HepG2 (cell line): ENCODE measurements around the gene ZFHX3. TPM values are rescaled to one million over a fixed set of nuclear protein-coding genes. Genes with fewer than 3 reads are reported as not detected.
A peak's percentile ranks its signal among the peaks of the same experiment; 100 is the strongest.

ENCODE experiments used
- ATAC-seq: fragments of 200-7000 bp; cut with Tn5 transposase; 3 replicates; pipeline ENCODE4 v1.9.1; 2020; ENCODE audit warnings: mild to moderate bottlenecking, moderate library complexity
- BruUV-seq: library from RNA; stranded (reverse); fragments of 400-500 nt; replicated peaks from 2 replicates; lab custom pipeline; 2021; lab: Mats Ljungman, UMichigan
- CTCF ChIA-PET: fragments of 300-600 bp; formaldehyde crosslinking; extraction: SDS; loops from one replicate; lab custom pipeline; 2021; ENCODE audit warnings: low total read pairs, inconsistent platforms, low intra/inter-chr PET ratio; lab: Yijun Ruan, JAX
- POLR2A ChIA-PET: fragments of 350-600 bp; sonication (Branson Sonifier 250); formaldehyde crosslinking; loops from one replicate; lab custom pipeline; 2020; ENCODE audit warnings: antibody characterized with exemption, inconsistent platforms; lab: Yijun Ruan, JAX
- DNase-seq: peaks from one replicate; pipeline ENCODE4 v3.0.0-alpha.2; 2015; ENCODE audit warnings: low spot score
- FAIRE-seq: peaks from 3 replicates; lab custom pipeline; 2011; peaks lifted over from hg19 to GRCh38; lab: Jason Lieb, UNC
- H2AFZ ChIP-seq: one replicate; pipeline ENCODE4 v1.6.1; 2011; ENCODE audit warnings: low read length, inconsistent platforms
- H3K27ac ChIP-seq: fragments of 300-600 bp; 3 replicates; pipeline ENCODE4 v1.8.0; 2011; ENCODE audit warnings: mixed run types, mild to moderate bottlenecking, mixed read lengths, low read length, inconsistent platforms; ENCODE audit not compliant: insufficient read depth; ENCODE audit errors: extremely low read length
- H3K27me3 ChIP-seq, 2 experiments: fragments of 200-600 bp in 1 of 2; 2 replicates in 1 of 2; 3 replicates in 1 of 2; pipeline versions ENCODE4 v1.6.0 to v1.8.0; 2011; ENCODE audit warnings: low read length in 2 of 2, mild to moderate bottlenecking in 2 of 2, moderate library complexity in 2 of 2, inconsistent platforms in 1 of 2; ENCODE audit not compliant: insufficient read depth in 2 of 2, control insufficient read depth in 1 of 2
- H3K36me3 ChIP-seq, 2 experiments: fragments of 200-600 bp in 1 of 2; replicated peaks in 1 of 2; 2 replicates in 1 of 2; 3 replicates in 1 of 2; pipeline versions ENCODE4 v1.5.1 to v1.8.0; 2011; ENCODE audit warnings: low read length in 2 of 2, inconsistent platforms in 1 of 2; ENCODE audit not compliant: insufficient read depth in 2 of 2, control insufficient read depth in 1 of 2
- H3K4me1 ChIP-seq: 2 replicates; pipeline ENCODE4 v1.5.1; 2012; ENCODE audit warnings: low read length, inconsistent platforms; ENCODE audit not compliant: insufficient read depth
- H3K4me2 ChIP-seq: 2 replicates; pipeline ENCODE4 v1.6.0; 2011; ENCODE audit warnings: low read depth, low read length, inconsistent platforms
- H3K4me3 ChIP-seq, 3 experiments: fragments of 200-600 bp in 1 of 3; sonication (generic), shearing (Covaris generic) in 1 of 3; replicated peaks in 1 of 3; 2 replicates each; pipeline ENCODE4 v1.5.1; 2011 to 2016; ENCODE audit warnings: low read length in 3 of 3, inconsistent platforms in 2 of 3, low read depth in 2 of 3, mild to moderate bottlenecking in 2 of 3, control low read depth in 1 of 3, mixed read lengths in 1 of 3; ENCODE audit not compliant: insufficient read depth in 1 of 3
- H3K79me2 ChIP-seq: one replicate; pipeline ENCODE4 v1.6.1; 2011; ENCODE audit warnings: low read length, inconsistent platforms; ENCODE audit not compliant: insufficient read depth
- H3K9ac ChIP-seq: 2 replicates; pipeline ENCODE4 v1.6.0; 2011; ENCODE audit warnings: mild to moderate bottlenecking, low read depth, low read length, inconsistent platforms; ENCODE audit not compliant: insufficient read depth
- H3K9me3 ChIP-seq: 2 replicates; pipeline ENCODE4 v1.5.1; 2012; ENCODE audit warnings: mild to moderate bottlenecking, low read length
- H4K20me1 ChIP-seq: 2 replicates; pipeline ENCODE4 v1.6.0; 2011; ENCODE audit warnings: inconsistent platforms, mild to moderate bottlenecking, low read length, moderate library complexity; ENCODE audit not compliant: insufficient read depth
- ATF1 ChIP-seq: IDR thresholded peaks from 2 replicates; pipeline ENCODE4 v1.6.1; 2016; ENCODE audit warnings: mild to moderate bottlenecking, control low read depth
- CEBPZ ChIP-seq: IDR thresholded peaks from 2 replicates; pipeline ENCODE4 v1.6.1; 2012; ENCODE audit warnings: low read length, improper control_type of control experiment
- LCORL ChIP-seq, 2 experiments: fragments of 450-650 bp in 1 of 2; sonication (generic) in 1 of 2; formaldehyde crosslinking in 1 of 2; IDR thresholded peaks; 2 replicates each; pipeline versions ENCODE4 v1.5.0 to v1.6.1; 2017 to 2020; ENCODE audit warnings: antibody characterized with exemption in 1 of 2, missing genetic modification reagents in 1 of 2
- NR3C1 ChIP-seq: sonication (generic); formaldehyde crosslinking; IDR thresholded peaks from 2 replicates; pipeline ENCODE4 v1.4.0; 2020; ENCODE audit warnings: missing genetic modification reagents
- PATZ1 ChIP-seq: sonication (generic); formaldehyde crosslinking; IDR thresholded peaks from 2 replicates; pipeline ENCODE4 v1.4.0; 2020; ENCODE audit warnings: missing genetic modification reagents
- PRDM10 ChIP-seq: sonication (generic); formaldehyde crosslinking; IDR thresholded peaks from 2 replicates; pipeline ENCODE4 v1.4.0; 2020; ENCODE audit warnings: low read depth, missing genetic modification reagents
- SIN3A ChIP-seq: IDR thresholded peaks from 2 replicates; pipeline ENCODE4 v1.6.1; 2011; ENCODE audit warnings: low read depth, mild to moderate bottlenecking, control low read depth, low read length, borderline replicate concordance
- YEATS2 ChIP-seq: sonication (generic); formaldehyde crosslinking; IDR thresholded peaks from 2 replicates; pipeline ENCODE4 v1.4.0; 2020; ENCODE audit warnings: missing genetic modification reagents, borderline replicate concordance
- ZBTB14 ChIP-seq: sonication (generic); formaldehyde crosslinking; IDR thresholded peaks from 2 replicates; pipeline ENCODE4 v1.4.0; 2020; ENCODE audit warnings: missing genetic modification reagents
- ZNF263 ChIP-seq: sonication (generic); formaldehyde crosslinking; IDR thresholded peaks from 2 replicates; pipeline ENCODE4 v1.4.0; 2020; ENCODE audit warnings: missing genetic modification reagents
- ZNF615 ChIP-seq: sonication (generic); formaldehyde crosslinking; IDR thresholded peaks from 2 replicates; pipeline ENCODE4 v1.5.0; 2020; ENCODE audit warnings: mild to moderate bottlenecking, missing genetic modification reagents, borderline replicate concordance
- ZNF775 ChIP-seq: sonication (generic); formaldehyde crosslinking; IDR thresholded peaks from 2 replicates; pipeline ENCODE4 v1.4.0; 2020; ENCODE audit warnings: missing genetic modification reagents, mild to moderate bottlenecking, moderate library complexity, borderline replicate concordance
- WGBS: methylation state at CpG from one replicate; pipeline ENCODE4 v1.1.6; 2017; ENCODE audit warnings: low lambda C conversion rate; 5-methylcytosine and 5-hydroxymethylcytosine counted together
- in situ Hi-C: cut with HindIII; loops from 2 replicates; pipeline ENCODE4 v1.10.0; 2017; ENCODE audit warnings: low pct_unique_long_range_greater_than_20kb; ENCODE audit not compliant: extremely low pct_ligation_motif_present
- intact Hi-C: fragments of 100-400 bp; cut with micrococcal nuclease; formaldehyde crosslinking; loops from one replicate; pipeline ENCODE4 v1.10.0; 2022; ENCODE audit not compliant: unreplicated experiment
- polyA plus RNA-seq, 8 experiments: library from polyadenylated mRNA; depleted of rRNA in 3 of 8; stranded (reverse) in 7 of 8; unstranded in 1 of 8; fragments of >200 nt; fragmentation: Illumina TruSeq in 4 of 8; extraction: Trizol in 4 of 8; gene quantifications; 2 replicates each; pipeline versions ENCODE4 v1.2.1 to v1.2.3, GENCODE V29; 2011 to 2016; ENCODE audit warnings: low read depth in 4 of 8, missing spikeins in 1 of 8, mixed read lengths in 1 of 8; ENCODE audit not compliant: insufficient read depth in 1 of 8
- total RNA-seq, 5 experiments: library from RNA; depleted of rRNA; stranded (reverse); fragments of >200 nt; fragmentation: Illumina TruSeq; extraction: Trizol; gene quantifications; 2 replicates each; pipeline ENCODE4 v1.2.3, GENCODE V29; 2016; ENCODE audit warnings: low read depth in 1 of 5

The ZFHX3 gene
- total and polyA plus RNA-seq, 2 of the 13 experiments (the other 11 are each of a cell fraction or from before 2014, with no cell fraction given), result 5.0 to 6.0 TPM

GRCh38 chr16:72989579-72990551 lies 58.1 kb downstream of the ZFHX3 start:
- H3K4me3 ChIP-seq, result no peak overlapping the region
- ChIA-PET CTCF (no interaction called here), POLR2A (no interaction called here)
- peaks cover 0 to 3% of the 10 kb centered on the region in 2 experiments; a peak in 2 of 5 replicates for H3K36me3 ChIP-seq
- no peak overlapping the region for H3K27ac ChIP-seq
- H2AFZ ChIP-seq, result no peak overlapping the region
- DNase-seq (no peak), FAIRE-seq (no peak), ATAC-seq (peak; percentile 18; the same call in 1 of the 3 replicates)
- H3K4me1 ChIP-seq, result peaks cover 67% of the 10 kb centered on the region
- in situ Hi-C loops (no loop called here), intact Hi-C loops (no loop called here)
- no peaks in the 10 kb centered on the region for H3K9me3 ChIP-seq
- H3K4me2 ChIP-seq, result no peak overlapping the region
- no peak overlapping the region for H3K9ac ChIP-seq
- H4K20me1 ChIP-seq, result peaks cover 38% of the 10 kb centered on the region; the same call in 1 of the 2 replicates
- BruUV-seq, result no TSS peak
- peaks cover 91% of the 10 kb centered on the region for H3K79me2 ChIP-seq
- H3K27me3 ChIP-seq, result no peaks in the 10 kb centered on the region
- WGBS, result 79% methylated on average over 19 of the region's 19 CpGs
- no peak for TF ChIP-seq YEATS2 (CRISPR knock-in tag)
- TF ChIP-seq ZNF263 (CRISPR knock-in tag), result no peak
- no peak for TF ChIP-seq PRDM10 (CRISPR knock-in tag)
- TF ChIP-seq LCORL (IDR thresholded peaks at IDR 0.05), result no peak
- no peak for TF ChIP-seq LCORL (CRISPR knock-in tag; IDR thresholded peaks at IDR 0.05)
- no peak for TF ChIP-seq ZNF615
- TF ChIP-seq ZBTB14 (CRISPR knock-in tag), result no peak
- no peak for TF ChIP-seq ZNF775 (CRISPR knock-in tag)
- TF ChIP-seq PATZ1 (CRISPR knock-in tag), result peak; percentile 69
- no peak for TF ChIP-seq SIN3A
- no peak for TF ChIP-seq ATF1 (CRISPR knock-in tag)
- TF ChIP-seq CEBPZ, result no peak
- TF ChIP-seq NR3C1, result no peak
